Mucosa of rectum (tissue), 2 donors: ENCODE data around the gene OR8B12.
"Not testable (repeated sequence)": the region's sequence is repeated elsewhere in the genome, so short reads cannot be mapped to it uniquely, and the experiment has no call there.

ENCODE experiments used
- H3K27ac ChIP-seq, 2 donors: one replicate each; pipeline ENCODE4 v1.7.0; 2013; ENCODE audit warnings: inconsistent platforms in 2 of 2, low read depth in 2 of 2, low read length in 2 of 2
- H3K27me3 ChIP-seq, 2 donors: one replicate each; pipeline ENCODE4 v1.7.0; 2013; ENCODE audit warnings: low read length in 2 of 2; ENCODE audit not compliant: control insufficient read depth in 2 of 2, insufficient read depth in 2 of 2
- H3K36me3 ChIP-seq, 2 donors: one replicate each; pipeline ENCODE4 v1.7.0; 2013; ENCODE audit warnings: low read length in 2 of 2; ENCODE audit not compliant: control insufficient read depth in 2 of 2, insufficient read depth in 2 of 2
- H3K4me1 ChIP-seq, 2 donors: one replicate each; pipeline ENCODE4 v1.7.0; 2013; ENCODE audit warnings: low read length in 2 of 2, mild to moderate bottlenecking in 1 of 2; ENCODE audit not compliant: control insufficient read depth in 2 of 2, insufficient read depth in 2 of 2
- H3K4me3 ChIP-seq, 2 donors: one replicate each; pipeline ENCODE4 v1.7.0; 2013; ENCODE audit warnings: low read length in 2 of 2
- H3K9ac ChIP-seq, 2 donors: one replicate each; pipeline ENCODE4 v1.7.0; 2013; ENCODE audit warnings: low read length in 2 of 2, low read depth in 1 of 2, mild to moderate bottlenecking in 1 of 2
- H3K9me3 ChIP-seq, 2 donors: one replicate each; pipeline ENCODE4 v1.7.0; 2013; ENCODE audit warnings: low read length in 2 of 2; ENCODE audit not compliant: control insufficient read depth in 2 of 2
- donor health status: healthy.
- donor health status: Normal muscosa, but diverticular disease.

OR8B12 gene

DNA sequence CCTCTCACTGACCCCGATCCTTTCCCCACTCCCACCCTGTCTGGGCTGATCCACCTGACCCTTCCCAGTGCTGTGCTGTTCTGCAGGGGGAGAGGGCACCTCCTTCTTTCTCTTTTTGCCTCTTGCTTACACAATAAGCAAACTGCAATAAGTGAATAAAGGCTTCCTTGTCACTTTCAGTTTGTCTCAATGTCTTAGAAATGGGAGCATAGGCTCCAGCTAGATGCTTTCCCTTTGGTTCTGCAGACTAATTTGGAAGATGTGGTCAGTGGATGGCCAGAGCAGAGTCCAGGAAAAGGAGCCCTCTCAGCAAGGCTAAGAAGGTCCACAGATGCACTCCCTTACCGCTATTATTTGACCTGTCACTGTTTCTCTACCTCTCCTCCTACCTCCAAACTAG is 9.4 kb downstream of the OR8B12 start:
- no peak overlapping the region for H3K27ac ChIP-seq
- no peaks in the 10 kb centered on the region for H3K4me1 ChIP-seq
- no peaks in the 10 kb centered on the region for H3K36me3 ChIP-seq
- H3K27me3 ChIP-seq = peaks cover 0 to 3% of the 10 kb centered on the region in 2 donors
- no peak overlapping the region for H3K9ac ChIP-seq
- no peak overlapping the region for H3K4me3 ChIP-seq
- no peaks in the 10 kb centered on the region for H3K9me3 ChIP-seq

DNA sequence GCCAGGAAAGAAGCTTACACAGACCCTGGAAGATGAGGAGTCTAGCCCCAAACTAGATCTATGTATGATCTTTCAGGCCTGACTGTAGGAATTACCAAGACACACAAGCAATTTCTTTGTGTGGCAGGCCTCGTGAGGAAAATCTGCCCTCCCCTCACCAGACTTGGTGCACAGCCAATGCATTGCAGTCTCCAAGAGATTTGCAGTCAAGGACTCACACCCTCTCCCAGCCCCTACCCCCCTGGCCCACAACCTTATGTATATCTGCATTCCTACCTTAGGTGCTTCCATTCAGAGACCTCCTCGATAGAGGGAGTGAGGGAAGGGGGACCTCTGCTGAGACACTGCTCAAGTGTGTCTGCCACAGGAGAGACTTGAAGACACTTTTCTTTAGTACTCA is 9.8 kb downstream of the OR8B12 start:
- H3K4me1 ChIP-seq = no peaks in the 10 kb centered on the region
- no peak overlapping the region for H3K9ac ChIP-seq
- no peak overlapping the region for H3K27ac ChIP-seq
- no peak overlapping the region for H3K4me3 ChIP-seq
- H3K36me3 ChIP-seq = no peaks in the 10 kb centered on the region
- no peaks in the 10 kb centered on the region for H3K9me3 ChIP-seq
- peaks cover 0 to 3% of the 10 kb centered on the region in 2 donors for H3K27me3 ChIP-seq

DNA sequence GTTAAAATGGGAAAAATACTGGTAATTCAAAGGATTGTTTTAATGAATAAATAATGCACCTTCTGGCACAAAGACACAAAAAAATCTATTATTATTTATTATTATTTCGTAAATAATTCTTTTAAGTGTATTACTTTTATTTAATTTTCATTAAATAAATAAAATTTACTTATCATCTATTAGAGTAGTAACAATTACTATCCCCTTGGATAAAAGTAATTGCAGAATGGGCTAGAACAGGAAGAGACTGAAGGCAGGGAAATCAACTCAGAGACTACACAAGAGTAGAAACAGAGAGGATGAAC is 23.0 kb downstream of the OR8B12 start:
- H3K9me3 ChIP-seq = no peaks in the 10 kb centered on the region
- no peak overlapping the region for H3K4me3 ChIP-seq
- no peak overlapping the region for H3K9ac ChIP-seq
- H3K4me1 ChIP-seq = no peaks in the 10 kb centered on the region
- H3K27ac ChIP-seq = no peak overlapping the region
- no peaks in the 10 kb centered on the region for H3K27me3 ChIP-seq
- no peaks in the 10 kb centered on the region for H3K36me3 ChIP-seq

DNA sequence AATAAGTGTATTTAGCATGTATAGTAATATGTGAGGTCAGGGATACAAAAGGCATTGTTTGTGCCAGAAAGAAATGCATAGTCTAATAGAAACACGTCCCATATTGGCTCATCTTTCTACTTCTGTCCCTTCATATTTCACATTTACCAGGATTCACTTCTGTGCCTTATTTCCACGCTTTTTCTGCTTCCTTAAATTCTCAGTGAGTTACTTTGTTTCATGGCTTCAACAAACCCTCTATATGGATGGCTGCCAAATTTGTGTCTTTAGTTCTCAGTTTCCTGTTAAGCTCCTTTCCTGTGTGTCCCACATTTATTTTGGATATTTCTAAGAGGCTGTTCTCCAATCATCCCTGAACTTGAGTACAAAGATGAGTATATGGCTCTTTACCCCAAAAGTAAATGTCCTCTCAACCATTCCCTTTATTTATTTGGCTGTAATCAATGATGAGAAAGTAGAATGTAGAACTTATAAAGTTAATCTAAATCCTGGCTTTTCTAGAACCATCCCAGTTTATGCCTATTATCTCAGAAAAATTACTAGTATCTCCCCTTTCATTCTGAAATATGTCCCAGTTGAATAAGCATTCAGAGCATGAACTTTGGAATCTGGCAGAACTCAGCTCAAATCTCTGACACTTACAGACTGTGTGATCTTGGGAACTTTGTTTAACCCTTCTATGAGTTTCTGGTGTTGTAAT is 23.5 kb downstream of the OR8B12 start:
- no peaks in the 10 kb centered on the region for H3K9me3 ChIP-seq
- H3K27ac ChIP-seq = no peak overlapping the region
- no peaks in the 10 kb centered on the region for H3K27me3 ChIP-seq
- H3K4me1 ChIP-seq = no peaks in the 10 kb centered on the region
- H3K36me3 ChIP-seq = no peaks in the 10 kb centered on the region
- H3K4me3 ChIP-seq = no peak overlapping the region
- H3K9ac ChIP-seq = no peak overlapping the region

DNA sequence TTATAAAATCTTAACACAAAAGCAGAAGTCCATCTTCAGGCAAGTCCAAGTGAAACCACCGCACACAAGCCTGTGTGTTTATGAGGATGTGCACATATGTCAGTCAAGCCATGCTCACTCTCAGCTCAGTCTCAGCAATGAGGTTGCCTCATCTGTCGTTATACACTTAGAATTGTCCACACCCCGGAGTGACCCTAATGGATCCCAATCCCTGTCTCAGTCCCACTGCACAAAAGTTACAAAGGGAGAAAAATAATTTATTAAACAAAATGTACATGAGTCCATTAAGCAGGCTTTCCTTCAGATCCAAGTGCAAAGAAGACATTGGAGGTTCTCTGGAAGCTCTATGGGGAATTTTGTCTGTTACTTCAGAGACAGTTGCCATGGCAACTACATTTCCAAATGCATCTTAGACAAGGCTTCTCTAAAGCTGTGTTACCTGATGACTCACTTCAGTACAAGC is 24.4 kb downstream of the OR8B12 start:
- Histone ChIP-seq H3K36me3 (no peaks in the 10 kb centered on the region), H3K9me3 (no peaks in the 10 kb centered on the region), H3K4me3 (no peak overlapping the region), H3K27ac (no peak overlapping the region), H3K9ac (no peak overlapping the region), H3K4me1 (no peaks in the 10 kb centered on the region), H3K27me3 (no peaks in the 10 kb centered on the region)

DNA sequence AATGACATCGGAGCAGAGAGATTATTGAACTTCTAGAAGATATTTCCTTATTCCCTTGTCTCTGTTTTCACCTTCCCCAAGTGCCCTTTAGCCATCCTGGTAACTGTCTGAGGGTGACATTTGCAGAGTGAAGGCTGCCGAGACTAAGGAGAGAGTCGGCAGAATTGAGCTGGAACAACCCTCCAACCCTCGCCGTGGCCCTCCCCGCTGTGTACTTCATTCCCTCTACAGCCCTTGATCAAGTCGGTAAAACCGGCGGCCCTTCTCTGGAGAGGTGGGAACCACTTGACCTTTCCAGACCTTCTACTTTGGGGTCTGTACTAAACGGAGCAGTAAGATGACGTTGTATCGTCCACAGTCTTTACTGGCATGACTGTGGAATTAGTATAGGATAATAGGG is 26.1 kb downstream of the OR8B12 start:
- no peaks in the 10 kb centered on the region for H3K36me3 ChIP-seq
- no peak overlapping the region for H3K9ac ChIP-seq
- H3K27ac ChIP-seq = no peak overlapping the region
- no peaks in the 10 kb centered on the region for H3K9me3 ChIP-seq
- H3K4me1 ChIP-seq = no peaks in the 10 kb centered on the region
- H3K4me3 ChIP-seq = no peak overlapping the region
- H3K27me3 ChIP-seq = no peaks in the 10 kb centered on the region

DNA sequence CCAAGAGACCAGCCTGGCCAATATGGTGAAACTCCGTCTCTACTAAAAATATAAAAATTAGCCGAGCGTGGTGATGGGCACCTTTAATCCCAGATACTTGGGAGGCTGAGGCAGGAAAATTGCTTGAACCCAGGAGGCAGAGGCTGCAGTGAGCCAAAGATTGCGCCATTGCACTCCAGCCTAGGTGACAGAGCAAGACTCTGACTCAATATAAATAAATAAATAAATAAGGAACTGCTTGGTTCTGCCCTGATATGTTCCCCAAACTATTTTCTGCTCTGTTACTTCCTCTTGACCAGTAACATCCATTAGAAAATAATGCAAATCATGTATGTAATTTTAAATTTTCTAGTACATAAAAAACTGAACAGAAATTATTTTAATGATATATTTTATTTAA is 28.8 kb downstream of the OR8B12 start:
- H3K4me1 ChIP-seq, H3K4me3 ChIP-seq, H3K36me3 ChIP-seq, H3K27me3 ChIP-seq, H3K27ac ChIP-seq, H3K9me3 ChIP-seq, H3K9ac ChIP-seq: not testable (repeated sequence)

DNA sequence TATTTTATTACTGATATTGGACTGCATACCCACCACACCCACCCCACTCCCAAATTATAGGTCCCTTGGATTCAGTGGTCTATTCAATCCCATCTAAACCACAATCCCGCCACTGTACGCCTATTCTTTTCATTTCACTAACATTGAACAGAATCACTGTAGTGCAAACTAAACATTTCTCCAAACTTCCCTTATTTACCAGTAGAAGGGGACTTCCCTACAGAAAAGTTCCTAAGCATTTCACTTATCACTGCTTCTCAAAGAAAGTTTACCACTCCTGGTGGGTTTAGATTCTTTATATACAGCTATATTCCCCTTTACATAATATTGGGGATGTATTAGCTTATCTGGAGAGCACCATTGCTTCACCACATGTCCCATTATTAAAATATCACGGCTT is 29.3 kb downstream of the OR8B12 start:
- H3K9ac ChIP-seq = no peak overlapping the region
- no peaks in the 10 kb centered on the region for H3K27me3 ChIP-seq
- H3K4me1 ChIP-seq = no peaks in the 10 kb centered on the region
- no peaks in the 10 kb centered on the region for H3K36me3 ChIP-seq
- H3K4me3 ChIP-seq = no peak overlapping the region
- H3K27ac ChIP-seq = no peak overlapping the region
- no peaks in the 10 kb centered on the region for H3K9me3 ChIP-seq

DNA sequence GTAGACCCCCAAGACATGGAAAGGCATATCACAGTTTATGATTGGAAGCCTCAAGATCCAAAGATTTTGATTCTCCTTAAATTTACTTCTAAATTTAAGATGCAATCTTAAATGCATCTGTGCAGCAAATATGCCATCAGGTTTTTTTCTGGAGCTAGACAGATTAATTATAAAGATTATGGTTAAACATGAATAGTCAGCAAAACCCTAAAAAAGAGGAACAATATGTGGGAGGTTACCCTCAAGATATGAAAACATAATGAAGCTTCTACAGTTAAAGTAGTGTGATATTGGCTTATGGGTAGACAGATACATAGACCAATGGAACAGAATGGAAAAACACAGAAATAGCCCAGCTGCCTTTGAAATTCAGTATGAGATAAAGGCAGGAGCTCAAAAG is 31.7 kb downstream of the OR8B12 start:
- Histone ChIP-seq H3K9ac (no peak overlapping the region), H3K27me3 (no peaks in the 10 kb centered on the region), H3K4me1 (no peaks in the 10 kb centered on the region), H3K27ac (no peak overlapping the region), H3K9me3 (no peaks in the 10 kb centered on the region), H3K4me3 (no peak overlapping the region), H3K36me3 (no peaks in the 10 kb centered on the region)

DNA sequence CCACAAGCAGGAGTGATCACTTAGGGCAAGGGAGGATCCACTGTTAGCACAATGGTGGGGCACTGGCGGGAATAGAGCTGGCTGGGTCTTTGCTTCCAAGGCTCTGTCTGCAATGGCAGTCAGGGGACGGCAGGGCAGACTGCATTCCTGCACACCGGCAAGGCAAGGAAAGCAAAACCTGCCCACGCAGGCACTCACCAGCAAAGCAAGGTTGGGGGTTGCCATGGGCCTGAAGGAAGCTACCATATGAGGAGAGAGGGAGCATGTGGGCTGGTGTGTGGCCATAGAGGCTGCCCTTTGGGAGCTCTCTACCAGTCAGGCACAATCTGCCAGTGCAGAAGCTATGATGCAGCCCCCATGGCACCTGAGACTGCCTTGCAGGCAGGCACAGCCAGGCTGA is 33.2 kb downstream of the OR8B12 start:
- no peak overlapping the region for H3K4me3 ChIP-seq
- no peaks in the 10 kb centered on the region for H3K9me3 ChIP-seq
- no peaks in the 10 kb centered on the region for H3K4me1 ChIP-seq
- H3K27me3 ChIP-seq = no peaks in the 10 kb centered on the region
- no peak overlapping the region for H3K9ac ChIP-seq
- H3K36me3 ChIP-seq = no peaks in the 10 kb centered on the region
- H3K27ac ChIP-seq = no peak overlapping the region

DNA sequence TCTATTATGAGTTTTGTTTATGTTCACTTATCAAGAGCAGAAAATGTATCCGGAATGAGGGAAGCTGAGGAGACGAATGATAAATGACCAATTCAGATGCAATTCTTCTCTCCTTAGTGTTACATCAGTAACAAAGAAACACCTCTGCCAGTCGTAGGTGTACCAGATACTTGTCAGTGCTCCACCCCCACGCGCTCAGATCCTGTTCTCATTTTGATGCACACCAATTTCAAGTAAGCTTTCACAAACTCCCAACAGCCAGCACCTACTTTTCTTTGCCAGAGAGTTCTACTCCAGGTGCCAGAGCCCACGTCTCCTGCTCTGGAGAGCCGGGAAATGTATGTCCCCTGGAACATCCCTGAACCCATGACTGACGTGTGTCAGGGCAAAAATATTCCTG is 43.7 kb downstream of the OR8B12 start:
- Histone ChIP-seq H3K36me3 (no peaks in the 10 kb centered on the region), H3K4me1 (no peaks in the 10 kb centered on the region), H3K9ac (no peak overlapping the region), H3K27ac (no peak overlapping the region), H3K9me3 (no peaks in the 10 kb centered on the region), H3K4me3 (no peak overlapping the region), H3K27me3 (no peaks in the 10 kb centered on the region)
